ENCODE measurements around the gene WDFY2.
"Not testable (repeated sequence)": the region's sequence is repeated elsewhere in the genome, so short reads cannot be mapped to it uniquely, and the experiment has no call there.

The WDFY2 gene

DNA sequence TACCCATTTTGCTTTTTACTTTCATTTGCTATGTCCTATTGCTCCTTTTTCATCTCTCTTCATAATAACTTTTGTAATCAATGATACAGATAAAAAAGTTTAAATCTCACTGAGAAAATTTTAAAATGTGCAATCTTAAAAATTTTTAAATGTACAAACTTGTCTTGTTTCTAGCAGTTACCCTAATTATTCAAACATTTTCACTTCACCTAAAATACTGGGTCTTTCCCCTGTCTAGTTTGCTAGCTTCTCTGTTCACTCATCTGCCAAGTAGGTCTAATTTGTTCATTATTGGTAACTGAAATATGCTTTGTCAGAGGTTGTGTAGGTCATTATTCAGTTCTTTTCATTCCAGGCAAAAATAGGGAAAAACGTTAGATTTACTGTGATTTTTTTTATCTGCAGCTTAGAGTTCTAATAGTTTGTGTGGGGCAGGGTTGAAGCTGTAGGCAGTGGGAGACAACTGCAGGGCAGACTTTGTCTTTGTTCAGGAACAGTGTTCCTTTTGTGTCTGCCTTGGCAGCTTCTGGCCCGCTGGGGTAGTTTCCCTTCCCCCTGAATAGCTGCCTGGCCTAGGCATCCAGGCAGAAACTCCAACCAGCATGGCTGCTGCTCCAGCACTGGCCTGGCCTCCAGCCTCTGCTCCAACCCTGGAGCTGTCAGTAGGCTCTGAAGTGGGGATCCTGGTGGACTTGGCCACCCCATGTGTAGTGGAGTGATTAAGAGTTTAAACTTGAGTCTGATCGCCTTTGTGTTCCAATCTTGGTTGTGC is 48.5 kb downstream of the WDFY2 start:
- DNase-seq (ENCODE audit: low read depth), result no peak

DNA sequence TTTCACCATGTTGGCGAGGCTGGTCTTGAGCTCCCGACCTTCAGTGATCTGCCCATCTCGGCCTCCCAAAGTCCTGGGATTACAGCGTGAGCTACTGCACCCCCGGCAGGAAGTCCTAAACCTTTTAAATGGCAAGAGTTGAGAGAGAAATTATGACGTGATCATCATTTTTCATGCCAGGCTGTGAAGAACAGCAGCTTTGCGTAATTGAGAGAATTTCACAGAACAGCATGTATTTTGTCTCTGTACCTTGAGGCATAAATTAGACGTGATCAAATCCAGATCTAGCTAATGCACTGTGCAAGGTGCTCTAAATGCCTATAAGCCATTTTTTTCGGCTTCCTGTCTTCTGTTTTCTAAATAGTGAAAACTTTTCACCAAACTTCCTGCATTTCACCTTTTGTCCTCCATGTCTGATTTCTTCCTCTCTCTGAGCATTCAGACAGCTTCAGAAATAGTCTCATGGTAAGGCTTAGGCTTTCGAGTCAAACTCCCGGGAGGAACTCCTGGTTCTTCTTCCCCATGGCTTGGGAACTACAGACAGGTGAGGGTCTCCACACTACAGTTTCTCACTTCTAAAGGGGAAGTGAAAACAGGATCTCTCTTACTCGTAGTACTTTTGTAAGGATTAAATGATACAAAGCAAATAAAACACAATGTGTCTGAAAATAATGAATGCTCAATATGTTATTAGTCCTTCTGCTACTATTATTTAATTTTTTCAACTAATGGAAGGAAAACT is 51.0 kb downstream of the WDFY2 start:
- DNase-seq (ENCODE audit: low read depth), result no peak

DNA sequence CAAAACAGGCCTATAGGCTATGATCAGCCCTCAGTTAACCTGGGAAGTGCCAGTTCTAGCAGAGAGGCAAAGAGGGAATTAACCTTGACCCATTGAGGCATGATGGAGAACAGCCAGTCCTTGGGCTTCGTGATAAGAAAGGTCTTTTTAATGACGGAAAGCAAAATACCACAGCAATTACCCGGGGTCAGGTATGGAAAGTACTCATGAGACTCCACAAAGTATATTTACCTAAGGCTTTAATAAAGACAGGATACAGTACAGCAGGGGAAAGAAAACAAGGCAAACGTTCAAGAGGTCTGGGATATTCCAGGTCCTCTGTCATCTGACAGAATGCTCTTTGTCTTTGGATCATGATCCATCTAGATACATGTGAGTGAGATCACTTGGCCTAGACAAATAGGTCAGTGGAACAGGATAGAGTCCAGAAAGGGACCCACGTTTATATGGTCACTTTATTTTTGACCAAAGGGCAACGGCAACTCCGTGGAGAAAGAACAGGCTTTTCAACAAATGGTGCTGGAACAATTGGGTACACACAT is 52.2 kb downstream of the WDFY2 start:
- DNase-seq (ENCODE audit: low read depth), result no peak

DNA sequence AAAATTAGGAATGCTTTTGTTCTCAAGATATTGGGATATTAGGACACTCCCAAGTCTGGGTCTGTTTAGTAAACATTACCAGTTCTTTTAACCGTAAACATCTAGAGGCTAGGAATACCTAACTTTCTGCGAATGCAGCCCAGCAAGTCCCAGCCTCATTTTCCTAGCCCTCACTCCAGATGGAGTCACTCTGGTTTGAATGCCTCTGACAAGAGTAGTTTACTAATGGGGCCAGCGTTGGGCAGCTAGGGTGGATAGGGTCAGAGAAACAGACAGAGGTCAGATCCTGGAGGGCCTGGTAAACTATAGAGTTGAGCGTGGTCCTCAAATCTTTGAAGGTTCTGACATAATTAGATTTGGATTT is 53.6 kb downstream of the WDFY2 start:
- no peak for DNase-seq (ENCODE audit: low read depth)

DNA sequence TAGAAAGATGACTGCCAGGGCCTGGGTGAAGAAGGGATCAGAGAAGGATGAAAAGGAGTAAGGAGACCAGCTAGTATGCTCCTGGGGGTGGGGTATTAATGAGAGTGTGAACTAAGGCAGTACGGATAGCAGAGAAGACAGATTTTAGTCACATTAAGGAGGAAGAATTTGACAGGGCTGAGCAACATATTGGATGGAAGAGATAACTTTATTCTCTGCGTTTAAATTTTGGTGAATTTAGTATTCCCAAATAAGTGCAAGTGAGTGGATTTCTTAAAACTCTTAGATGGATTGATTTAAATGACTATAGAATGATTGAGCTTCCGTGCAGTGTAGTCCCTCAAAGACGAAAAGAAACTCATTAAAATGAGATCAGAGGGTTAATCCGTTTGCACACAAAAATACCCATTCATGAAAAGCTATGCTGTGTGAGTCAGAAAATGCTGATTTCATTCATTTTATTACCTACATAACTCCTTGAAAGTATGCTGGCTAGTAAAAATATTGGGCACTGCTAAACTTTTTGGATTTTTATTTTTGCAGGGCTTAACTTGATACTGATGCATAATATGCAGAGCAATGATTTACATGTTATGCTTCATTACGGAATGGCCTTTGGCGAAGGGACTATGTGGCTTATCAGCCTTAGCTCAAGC is 54.1 kb downstream of the WDFY2 start:
- DNase-seq (ENCODE audit: low read depth), result no peak

DNA sequence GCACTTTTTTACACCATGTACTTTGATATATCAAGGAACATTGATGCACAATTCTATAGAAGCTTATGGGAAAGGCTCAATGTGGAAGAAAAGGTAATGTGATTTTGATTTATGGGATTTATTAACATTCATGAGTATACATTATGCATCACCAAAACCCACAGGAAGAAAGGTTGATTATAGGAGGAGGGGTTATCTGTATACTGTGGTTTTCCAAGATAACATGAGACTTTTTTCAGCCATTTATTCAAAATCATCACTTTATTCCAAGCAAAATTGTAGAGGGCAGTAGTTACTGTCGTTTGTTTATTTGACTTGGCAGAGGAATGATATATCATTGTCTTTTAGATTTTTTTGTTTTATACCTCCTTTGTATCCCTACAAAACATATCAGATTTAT is 54.9 kb downstream of the WDFY2 start:
- no peak for DNase-seq (ENCODE audit: low read depth)

DNA sequence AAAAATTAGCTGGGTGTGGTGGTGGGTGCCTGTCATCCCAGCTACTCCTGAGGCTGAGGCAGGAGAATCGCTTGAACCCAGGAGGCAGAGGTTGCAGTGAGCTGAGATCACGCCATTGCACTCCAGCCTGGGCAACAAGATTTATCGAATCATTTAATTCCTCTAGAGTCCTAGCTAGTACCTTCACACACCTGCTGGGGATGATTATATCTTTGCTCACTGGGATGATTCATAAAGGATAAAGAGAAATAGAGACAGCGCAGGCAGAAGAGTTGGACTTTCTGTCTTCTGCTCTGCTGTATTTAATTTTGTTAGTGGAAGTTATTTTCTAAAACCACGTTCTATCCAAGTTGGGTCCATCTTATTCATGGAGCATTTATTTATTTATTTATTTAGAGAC is 56.4 kb downstream of the WDFY2 start:
- not testable (repeated sequence) for DNase-seq (ENCODE audit: low read depth)

DNA sequence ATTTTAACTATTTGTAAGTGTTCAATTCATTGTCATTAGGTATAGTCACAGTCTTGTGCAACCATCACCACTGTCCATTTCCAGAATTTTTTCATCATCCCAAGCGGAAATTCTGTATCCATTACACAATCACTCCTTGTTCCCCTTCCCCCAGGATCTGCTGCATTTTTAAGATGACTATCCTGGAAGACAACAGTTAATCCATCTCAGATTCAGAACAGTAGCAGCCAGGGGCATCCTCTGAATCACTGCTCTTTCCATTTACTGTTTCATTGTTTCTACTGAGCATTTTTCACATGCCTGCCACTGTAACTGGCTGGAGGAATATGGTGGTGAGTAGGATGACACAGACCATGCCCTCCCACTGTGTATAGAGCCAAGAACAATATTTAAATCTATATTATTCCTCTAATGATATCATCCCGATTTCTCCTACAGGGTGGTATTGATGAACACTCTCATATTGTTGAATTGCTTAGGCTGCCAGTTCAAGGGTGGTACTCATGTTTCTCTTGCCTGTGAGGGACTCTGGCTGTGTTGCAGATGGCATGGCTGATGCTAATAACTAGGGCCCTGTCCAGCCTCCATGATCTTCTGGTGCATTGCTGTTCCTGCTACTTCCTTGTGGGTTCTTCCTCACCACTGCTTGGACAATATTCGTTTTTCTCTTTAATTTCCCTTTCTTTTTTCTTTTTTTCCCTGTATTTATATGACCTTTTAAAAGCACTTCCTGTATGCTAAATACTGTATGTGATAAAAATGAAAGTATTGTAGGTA is 59.0 kb downstream of the WDFY2 start:
- DNase-seq (ENCODE audit: low read depth), result no peak

DNA sequence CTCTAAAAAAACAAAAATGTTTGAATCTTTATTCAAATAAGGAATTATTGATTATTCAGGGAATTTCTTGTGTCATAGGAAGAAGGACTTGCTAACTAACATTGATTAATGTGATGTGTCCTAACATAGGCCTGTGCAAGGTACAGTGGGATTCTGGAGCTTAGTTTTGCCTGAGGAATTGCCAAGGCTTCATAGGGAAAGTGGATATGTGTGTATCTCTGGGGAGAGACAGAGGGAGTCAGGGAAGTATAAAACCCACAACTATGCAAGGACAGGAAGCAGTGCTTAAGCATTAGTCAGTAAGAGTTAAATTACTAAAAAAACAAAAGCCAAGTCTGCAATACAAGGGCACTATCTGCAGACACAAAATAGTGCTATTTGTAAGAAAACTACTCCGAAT is 59.6 kb downstream of the WDFY2 start:
- DNase-seq (ENCODE audit: low read depth), result no peak

DNA sequence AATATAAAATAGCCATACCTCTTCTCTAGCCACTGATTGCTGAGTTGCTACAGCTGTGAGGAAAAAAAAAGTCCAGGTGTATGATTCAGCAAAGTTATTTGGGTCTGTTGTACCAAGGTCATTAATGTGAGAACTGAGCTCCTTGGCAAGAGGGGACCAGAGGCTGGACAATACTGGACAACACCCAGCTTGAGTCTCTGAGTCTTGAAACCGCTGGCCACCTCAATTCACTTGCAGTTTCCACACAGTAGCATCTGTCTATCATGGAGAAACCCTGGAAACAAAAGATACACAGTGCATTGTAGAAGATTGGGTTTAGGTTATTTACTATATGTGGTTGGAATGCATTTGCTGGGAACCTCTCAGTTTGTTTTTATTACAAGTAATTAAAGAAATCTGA is 60.4 kb downstream of the WDFY2 start:
- DNase-seq (ENCODE audit: low read depth), result no peak

DNA sequence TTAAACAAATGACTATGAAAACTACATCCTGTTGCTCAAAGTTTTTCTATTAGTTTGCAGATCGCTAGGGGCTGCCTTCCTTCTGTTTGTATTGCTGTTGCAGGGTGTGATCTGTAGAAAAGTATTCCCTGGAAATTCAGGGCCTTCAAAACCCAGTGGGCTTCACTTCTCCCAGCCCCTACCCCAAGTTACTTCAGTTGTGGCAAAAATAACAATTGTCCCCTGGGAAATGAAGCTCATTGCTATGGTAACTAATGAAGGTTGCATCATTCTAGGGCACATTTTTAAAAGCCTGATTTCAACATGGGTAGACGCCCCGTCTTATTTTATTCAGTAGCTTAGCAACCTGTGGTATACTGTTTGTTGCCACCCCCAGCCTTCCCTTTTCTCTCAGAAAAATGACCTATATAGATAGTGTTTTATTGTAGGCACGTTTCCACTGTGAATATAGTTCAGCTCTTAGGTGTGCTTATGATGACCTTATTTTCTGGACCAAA is 60.9 kb downstream of the WDFY2 start:
- DNase-seq (ENCODE audit: low read depth), result no peak

DNA sequence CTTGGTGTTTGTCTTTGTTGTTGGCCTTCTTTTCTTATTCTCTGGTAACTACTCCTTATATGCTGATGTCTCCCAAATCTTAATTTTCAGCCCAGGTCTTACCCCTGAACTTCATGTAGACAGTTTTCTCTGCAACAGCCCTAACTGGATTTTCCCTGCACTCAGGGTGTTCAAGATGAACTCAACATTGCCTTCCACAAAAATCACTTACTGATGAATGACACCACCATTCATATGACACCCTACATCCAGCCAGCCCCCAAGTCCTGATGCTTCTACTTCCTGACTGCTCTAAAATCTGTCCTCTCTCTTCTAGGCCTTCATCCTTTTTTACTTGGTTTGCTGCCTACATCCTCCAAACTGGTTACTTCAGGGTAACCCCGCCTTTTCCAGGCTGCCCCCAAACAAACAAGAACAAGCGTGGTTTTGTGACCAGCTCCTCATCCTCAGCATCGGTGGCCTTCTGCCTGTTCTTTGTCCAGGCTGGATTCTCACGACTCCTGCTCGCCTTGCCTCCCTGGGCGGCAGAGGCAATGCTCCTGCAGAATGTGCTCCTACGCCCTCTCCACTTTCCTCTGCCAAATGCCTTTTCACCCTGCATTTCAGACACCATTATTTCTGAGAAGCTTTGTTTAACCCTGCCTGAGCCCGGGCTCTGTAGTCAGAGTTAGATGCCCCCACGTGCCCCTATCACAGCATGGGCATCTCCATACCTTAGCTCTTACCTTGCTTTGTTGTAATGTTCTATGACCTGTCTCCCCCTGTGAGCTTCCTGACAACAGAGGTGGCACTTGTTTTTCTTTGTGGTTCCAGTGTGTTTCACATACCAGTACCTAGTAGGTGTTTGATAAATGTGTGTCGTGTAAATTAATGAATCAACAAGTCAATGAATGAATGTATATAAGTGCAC is 61.8 kb downstream of the WDFY2 start:
- DNase-seq (ENCODE audit: low read depth), result no peak

DNA sequence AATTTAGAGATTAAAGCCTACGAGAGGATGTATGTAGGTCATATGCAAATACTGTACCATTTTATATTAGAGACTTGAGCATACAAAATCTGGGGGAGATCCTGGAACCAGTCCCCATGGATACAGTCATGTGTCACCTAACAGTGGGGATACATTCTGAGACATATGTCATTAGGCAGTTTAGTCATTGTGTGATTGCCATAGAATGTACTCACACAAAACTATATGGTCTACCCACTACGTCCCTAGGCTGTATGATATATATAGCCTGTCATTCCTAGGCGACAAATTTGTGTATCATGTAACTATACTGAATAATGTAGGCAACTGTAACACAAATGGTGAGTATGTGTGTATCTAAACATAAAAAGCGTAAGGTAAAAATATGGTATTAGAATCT is 62.8 kb downstream of the WDFY2 start:
- DNase-seq (ENCODE audit: low read depth), result no peak

DNA sequence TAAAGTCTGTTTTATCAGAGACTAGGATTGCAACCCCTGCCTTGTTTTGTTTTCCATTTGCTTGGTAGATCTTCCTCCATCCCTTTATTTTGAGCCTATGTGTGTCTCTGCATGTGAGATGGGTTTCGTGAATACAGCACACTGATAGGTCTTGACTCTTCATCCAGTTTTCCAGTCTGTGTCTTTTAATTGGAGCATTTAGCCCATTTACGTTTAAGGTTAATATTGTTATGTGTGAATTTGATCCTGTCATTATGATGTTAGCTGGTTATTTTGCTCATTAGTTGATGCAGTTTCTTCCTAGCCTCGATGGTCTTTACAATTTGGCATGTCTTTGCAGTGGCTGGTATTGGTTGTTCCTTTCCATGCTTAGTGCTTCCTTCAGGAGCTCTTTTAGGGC is 67.9 kb downstream of the WDFY2 start:
- DNase-seq (ENCODE audit: low read depth), result not testable (repeated sequence)

DNA sequence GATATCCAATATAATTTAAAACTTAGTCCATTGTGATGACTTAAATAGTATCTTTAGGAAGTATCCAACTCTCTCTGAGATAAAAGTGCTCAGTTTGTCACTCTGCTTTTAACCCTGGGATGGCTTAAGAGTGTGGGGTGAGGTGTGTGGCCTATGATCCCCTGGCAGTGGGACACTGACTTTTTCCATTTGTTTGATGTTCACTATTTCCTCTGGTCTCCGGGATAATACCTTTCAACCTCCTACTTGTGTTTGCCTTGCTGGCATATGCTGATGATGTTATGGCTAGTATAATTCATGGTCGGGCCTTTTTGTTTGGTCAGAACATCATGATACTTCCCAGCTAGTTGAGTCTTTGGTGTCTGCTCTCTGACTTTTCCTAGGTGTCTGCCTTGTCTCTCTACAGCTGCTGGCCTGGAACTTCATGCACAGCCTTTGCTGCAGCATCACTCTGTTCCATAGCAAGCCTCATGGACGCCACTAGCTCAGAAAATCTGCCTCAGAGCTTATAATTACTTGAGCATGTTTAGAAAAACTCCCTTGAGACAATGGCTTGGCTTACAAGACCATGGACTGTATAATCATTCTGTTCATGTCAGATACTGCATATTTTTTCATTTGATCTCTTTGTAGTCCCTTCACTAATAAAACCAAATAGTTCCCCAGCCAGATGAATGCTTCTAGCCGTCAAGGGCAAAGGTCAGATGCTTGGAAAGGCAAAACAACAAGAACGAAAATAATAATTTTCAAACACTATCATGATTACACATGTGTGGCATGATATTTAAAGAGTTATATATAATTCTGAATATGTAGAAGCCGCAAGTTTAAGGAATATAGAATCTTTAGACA is 75.2 kb downstream of the WDFY2 start:
- DNase-seq (ENCODE audit: low read depth), result no peak

DNA sequence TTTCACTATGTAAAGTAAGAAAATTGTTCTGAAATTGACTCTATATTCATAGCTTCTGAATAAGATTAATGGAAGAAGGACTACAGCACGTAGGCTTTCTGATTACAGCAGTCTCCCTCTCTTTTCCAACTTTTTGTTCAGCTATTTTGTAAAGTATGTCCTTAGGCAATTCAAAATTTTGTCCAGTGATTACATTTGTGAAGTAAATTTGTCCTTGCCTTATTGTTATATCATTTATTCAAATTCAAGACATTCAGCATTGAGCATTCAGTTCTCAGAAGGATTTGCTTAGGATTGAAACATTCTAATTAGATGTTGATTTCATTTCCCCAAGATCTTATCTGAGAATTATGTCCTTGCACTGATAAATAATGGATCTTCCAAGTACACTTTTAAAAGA is 76.6 kb downstream of the WDFY2 start:
- no peak for DNase-seq (ENCODE audit: low read depth)

DNA sequence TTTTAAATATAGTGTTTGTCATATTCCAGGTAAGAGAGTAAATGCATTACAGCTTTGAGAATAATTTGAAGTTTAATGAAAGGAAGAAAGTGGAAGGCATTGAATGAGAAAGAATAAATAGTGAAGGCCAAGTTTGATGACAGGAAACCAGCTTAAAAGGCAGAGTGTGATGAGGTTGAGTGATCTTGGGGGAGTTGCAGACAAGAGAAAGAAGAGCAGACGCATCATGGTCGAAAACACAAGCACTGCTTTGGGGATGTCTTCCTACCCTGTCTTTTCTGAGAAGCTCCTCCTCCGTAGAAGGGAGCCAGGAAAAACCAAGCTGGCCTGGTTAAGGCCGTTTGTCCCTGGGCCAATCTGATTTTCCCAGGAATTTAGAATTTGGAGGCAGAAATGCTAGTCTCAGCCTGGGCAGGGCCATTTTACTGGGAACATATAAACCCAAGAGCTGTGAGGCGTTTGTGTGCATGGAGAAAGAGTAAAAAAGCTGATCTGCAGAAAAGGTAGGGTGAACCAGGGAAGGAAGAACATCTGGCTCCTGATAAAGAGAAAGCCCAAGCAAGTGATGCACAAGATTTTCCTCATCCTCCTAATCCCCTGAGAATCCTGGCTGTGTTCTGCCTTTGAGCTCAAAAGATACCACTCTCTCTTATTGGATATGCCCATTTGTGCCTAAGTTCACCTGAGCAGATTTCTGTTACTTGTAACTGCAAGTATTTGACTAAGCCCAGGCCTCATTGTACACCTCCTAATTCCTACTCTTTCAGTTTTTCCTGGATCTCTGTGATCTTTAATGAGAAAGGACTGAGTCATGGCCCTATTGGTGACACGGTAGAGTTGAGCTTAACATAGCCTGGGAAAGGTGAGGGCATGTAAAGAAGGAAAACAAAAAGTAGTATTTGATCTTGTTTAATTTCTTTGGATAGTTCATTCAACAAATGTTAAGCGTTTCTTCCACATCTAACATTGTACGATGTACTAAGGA is 80.0 kb downstream of the WDFY2 start:
- DNase-seq (ENCODE audit: low read depth), result no peak

DNA sequence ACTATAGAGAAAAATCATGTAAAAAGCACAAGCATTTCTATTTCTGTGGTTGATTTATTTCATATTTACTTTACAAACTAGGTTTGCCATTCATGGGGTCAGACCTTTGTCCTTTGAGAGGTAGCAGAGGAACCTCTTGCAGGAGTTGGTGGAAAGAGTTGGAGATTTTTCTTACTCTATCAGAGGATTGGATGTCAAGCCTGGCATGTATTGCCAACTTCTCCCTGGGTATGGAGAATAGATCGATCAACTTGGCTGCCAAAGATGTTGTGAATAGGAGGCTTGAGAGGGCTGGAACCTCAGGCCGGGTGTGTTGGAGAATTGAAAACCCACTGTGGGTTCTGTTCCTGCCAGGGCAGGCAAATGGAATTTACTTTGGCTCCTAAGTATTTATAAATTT is 81.2 kb downstream of the WDFY2 start:
- no peak for DNase-seq (ENCODE audit: low read depth)

DNA sequence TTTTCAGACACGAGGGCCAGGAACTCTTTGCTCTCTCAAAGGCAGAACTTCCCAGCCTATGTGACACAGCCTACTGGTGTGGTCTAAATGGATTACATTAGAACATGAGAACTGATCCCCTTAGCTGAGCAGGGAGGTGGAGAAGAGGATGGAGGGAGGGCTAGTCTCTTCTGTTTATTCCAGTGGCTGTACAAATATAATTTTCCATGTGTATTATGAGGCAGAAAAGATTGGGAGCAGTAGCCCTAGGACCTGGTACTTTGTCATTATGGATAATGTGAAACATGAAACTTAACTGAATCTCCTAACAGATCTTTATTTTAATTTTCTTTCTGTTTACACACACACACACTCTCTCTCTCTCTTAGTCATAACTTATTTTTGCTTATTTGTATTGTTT is 82.1 kb downstream of the WDFY2 start:
- no peak for DNase-seq (ENCODE audit: low read depth)

All from activated T-cell treated with anti-CD3 and anti-CD28 coated beads for 1 hour (primary cell).